AG20443 (cell line): ENCODE results near the gene XKR3.
"Not testable (repeated sequence)": the region's sequence is repeated elsewhere in the genome, so short reads cannot be mapped to it uniquely, and the experiment has no call there.

ENCODE experiments used
- DNase-seq: peaks from one replicate; pipeline ENCODE4 v3.0.0; 2012; ENCODE audit warnings: low spot score, mixed read lengths

Gene XKR3

GRCh38 chr22:16804882-16805281 is 20.3 kb downstream of the XKR3 start:
- DNase-seq = no peak

- DNase-seq = no peak
Observed at GRCh38 chr22:16803255-16803917, 21.8 kb downstream of the XKR3 start.

- no peak for DNase-seq
Observed at GRCh38 chr22:16801571-16801970, 23.6 kb downstream of the XKR3 start.

GRCh38 chr22:16801088-16801487 is 24.1 kb downstream of the XKR3 start:
- DNase-seq = no peak

- DNase-seq = no peak
Observed at GRCh38 chr22:16800358-16800757, 24.9 kb downstream of the XKR3 start.

- DNase-seq = not testable (repeated sequence)
Observed at GRCh38 chr22:16795504-16795903, 29.7 kb downstream of the XKR3 start.

- DNase-seq = no peak
Observed at GRCh38 chr22:16793831-16794230, 31.4 kb downstream of the XKR3 start.

GRCh38 chr22:16789860-16790493 is 35.2 kb downstream of the XKR3 start:
- no peak for DNase-seq

- peak; percentile 20 for DNase-seq
Observed at GRCh38 chr22:16783930-16784354, 41.3 kb downstream of the XKR3 start.

GRCh38 chr22:16783453-16783852 is 41.8 kb downstream of the XKR3 start:
- no peak for DNase-seq

GRCh38 chr22:16781764-16782329 is 43.4 kb downstream of the XKR3 start:
- DNase-seq = no peak

- no peak for DNase-seq
Observed at GRCh38 chr22:16781074-16781763, 44.0 kb downstream of the XKR3 start.

- DNase-seq = no peak
Observed at GRCh38 chr22:16777284-16777924, 47.8 kb downstream of the XKR3 start.

GRCh38 chr22:16776080-16776479 is 49.1 kb downstream of the XKR3 start:
- DNase-seq = no peak

GRCh38 chr22:16774911-16775500 is 50.2 kb downstream of the XKR3 start:
- no peak for DNase-seq

GRCh38 chr22:16771569-16771968 is 53.6 kb downstream of the XKR3 start:
- not testable (repeated sequence) for DNase-seq

GRCh38 chr22:16767927-16768326 is 57.3 kb downstream of the XKR3 start:
- not testable (repeated sequence) for DNase-seq

GRCh38 chr22:16762224-16762623 is 63.0 kb downstream of the XKR3 start:
- not testable (repeated sequence) for DNase-seq

GRCh38 chr22:16760416-16760815 is 64.8 kb downstream of the XKR3 start:
- not testable (repeated sequence) for DNase-seq

GRCh38 chr22:16749282-16749681 is 75.9 kb downstream of the XKR3 start:
- not testable (repeated sequence) for DNase-seq

GRCh38 chr22:16748160-16748929 is 76.9 kb downstream of the XKR3 start:
- not testable (repeated sequence) for DNase-seq
